GM12878 (cell line): ENCODE data around the gene FGR. TPM values are rescaled to one million over a fixed set of nuclear protein-coding genes. Genes with fewer than 3 reads are reported as not detected.

ENCODE experiments used
- ATAC-seq: fragments of 200-7000 bp; cut with Tn5 transposase; 3 replicates; pipeline ENCODE4 v1.9.1; 2020; ENCODE audit warnings: mild to moderate bottlenecking, moderate library complexity
- BruUV-seq: library from RNA; stranded (reverse); fragments of 400-500 nt; replicated peaks from 2 replicates; lab custom pipeline; 2021; lab: Mats Ljungman, UMichigan
- CTCF ChIA-PET: fragments of 300-600 bp; sonication (Branson Sonifier 250); formaldehyde crosslinking; extraction: SDS; loops from one replicate; lab custom pipeline; 2021; ENCODE audit warnings: inconsistent platforms; lab: Yijun Ruan, JAX
- POLR2A ChIA-PET: fragments of 350-600 bp; formaldehyde crosslinking; extraction: SDS; loops from one replicate; lab custom pipeline; 2021; ENCODE audit warnings: inconsistent platforms; lab: Charles Lee
- RAD21 ChIA-PET: fragments of 300-600 bp; sonication (Branson Sonifier 250); formaldehyde crosslinking; loops from one replicate; lab custom pipeline; 2023; ENCODE audit warnings: antibody characterized with exemption; ENCODE audit not compliant: unreplicated experiment; lab: Charles Lee
- SMC1A ChIA-PET: fragments of 300-600 bp; sonication (Branson Sonifier 250); formaldehyde crosslinking; loops from one replicate; lab custom pipeline; 2023; ENCODE audit not compliant: unreplicated experiment, uncharacterized antibody; lab: Charles Lee
- DNase-seq: peaks from one replicate; pipeline ENCODE4 v3.0.0-alpha.2; 2011; ENCODE audit warnings: low read depth, low spot score
- FAIRE-seq: peaks from 3 replicates; lab custom pipeline; 2011; peaks lifted over from hg19 to GRCh38; lab: Jason Lieb, UNC
- H2AFZ ChIP-seq: 2 replicates; pipeline ENCODE4 v1.6.0; 2011; ENCODE audit warnings: low read depth, low read length, control low read depth; ENCODE audit not compliant: control insufficient read depth
- H3K27ac ChIP-seq: 2 replicates; pipeline ENCODE4 v1.5.1; 2011; ENCODE audit warnings: control low read depth; ENCODE audit not compliant: control insufficient read depth, insufficient read depth
- H3K27me3 ChIP-seq, 2 experiments: replicated peaks in 1 of 2; 2 replicates each; pipeline versions ENCODE4 v1.6.0 to v1.6.1; 2011; ENCODE audit warnings: low read length in 1 of 2; ENCODE audit not compliant: control insufficient read depth in 2 of 2, insufficient read depth in 2 of 2
- H3K36me3 ChIP-seq, 2 experiments: 2 replicates each; pipeline ENCODE4 v1.5.1; 2011; ENCODE audit warnings: low read length in 1 of 2; ENCODE audit not compliant: control insufficient read depth in 2 of 2, insufficient read depth in 2 of 2
- H3K4me1 ChIP-seq: 2 replicates; pipeline ENCODE4 v1.6.1; 2011; ENCODE audit warnings: mild to moderate bottlenecking, low read length, moderate library complexity, mixed read lengths; ENCODE audit not compliant: control insufficient read depth, insufficient read depth
- H3K4me2 ChIP-seq: 2 replicates; pipeline ENCODE4 v1.6.0; 2011; ENCODE audit warnings: control low read depth; ENCODE audit not compliant: control insufficient read depth, insufficient read depth
- H3K4me3 ChIP-seq: fragments of 200-600 bp; sonication (generic); 2 replicates; pipeline ENCODE4 v1.5.1; 2016
- H3K79me2 ChIP-seq: 2 replicates; pipeline ENCODE4 v1.6.0; 2011; ENCODE audit warnings: low read length; ENCODE audit not compliant: control insufficient read depth, insufficient read depth
- H3K9ac ChIP-seq: 2 replicates; pipeline ENCODE4 v1.8.0; 2011; ENCODE audit warnings: low read length, control low read depth, mixed read lengths; ENCODE audit not compliant: control insufficient read depth, insufficient read depth
- H3K9me3 ChIP-seq: replicated peaks from 3 replicates; pipeline ENCODE4 v1.5.1; 2011; ENCODE audit warnings: mild to moderate bottlenecking, low read length; ENCODE audit not compliant: control insufficient read depth, insufficient read depth
- H4K20me1 ChIP-seq: 2 replicates; pipeline ENCODE4 v1.6.0; 2011; ENCODE audit not compliant: control insufficient read depth, insufficient read depth
- BACH1 ChIP-seq: fragments of 450-650 bp; IDR thresholded peaks from 2 replicates; pipeline ENCODE4 v1.6.1; 2017; ENCODE audit warnings: mild to moderate bottlenecking, borderline replicate concordance
- BCL11A ChIP-seq: IDR thresholded peaks from 2 replicates; pipeline ENCODE4 v1.6.1; 2011; ENCODE audit warnings: low read depth, low read length
- BHLHE40 ChIP-seq, 2 experiments: fragments of 450-650 bp in 1 of 2; IDR thresholded peaks; 2 replicates each; pipeline ENCODE4 v1.6.1; 2011 to 2017; ENCODE audit warnings: low read depth in 2 of 2, borderline replicate concordance in 1 of 2, improper control_type of control experiment in 1 of 2, low read length in 1 of 2, mild to moderate bottlenecking in 1 of 2
- CBX3 ChIP-seq: fragments of 200-600 bp; sonication (generic); IDR thresholded peaks from 2 replicates; pipeline ENCODE4 v1.6.1; 2016; ENCODE audit warnings: low read depth, borderline replicate concordance
- CEBPB ChIP-seq, 2 experiments: fragments of 150-350 bp in 1 of 2; IDR thresholded peaks; 2 replicates each; pipeline ENCODE4 v1.6.1; 2012 to 2014; ENCODE audit warnings: low read depth in 2 of 2, low read length in 2 of 2, borderline replicate concordance in 1 of 2, inconsistent platforms in 1 of 2
- CHD4 ChIP-seq: fragments of 200-600 bp; sonication (generic); IDR thresholded peaks from 2 replicates; pipeline ENCODE4 v1.6.1; 2016; ENCODE audit warnings: mild to moderate bottlenecking
- E4F1 ChIP-seq: fragments of 450-650 bp; IDR thresholded peaks from 2 replicates; pipeline ENCODE4 v1.6.1; 2018; ENCODE audit warnings: borderline replicate concordance, mild to moderate bottlenecking; ENCODE audit not compliant: partially characterized antibody
- LARP7 ChIP-seq: fragments of 450-650 bp; IDR thresholded peaks from 2 replicates; pipeline ENCODE4 v1.6.1; 2017; ENCODE audit warnings: mild to moderate bottlenecking
- SMAD1 ChIP-seq: fragments of 450-650 bp; IDR thresholded peaks from 2 replicates; pipeline ENCODE4 v1.6.1; 2018; ENCODE audit warnings: mild to moderate bottlenecking, low read depth; ENCODE audit not compliant: partially characterized antibody
- SREBF1 ChIP-seq: IDR thresholded peaks from 2 replicates; pipeline ENCODE4 v1.6.1; 2012; ENCODE audit warnings: mild to moderate bottlenecking, low read length
- SUPT20H ChIP-seq: IDR thresholded peaks from 2 replicates; pipeline ENCODE4 v1.6.1; 2011; ENCODE audit warnings: low read depth, mild to moderate bottlenecking, low read length, moderate library complexity, borderline replicate concordance; ENCODE audit not compliant: control insufficient read depth
- USF1 ChIP-seq: IDR thresholded peaks from 2 replicates; pipeline ENCODE4 v1.6.1; 2011; ENCODE audit warnings: borderline replicate concordance, low read depth, mild to moderate bottlenecking, moderate library complexity, mixed read lengths, low read length; ENCODE audit not compliant: insufficient read depth; ENCODE audit errors: extremely low read length
- ZSCAN29 ChIP-seq: fragments of 450-650 bp; IDR thresholded peaks from 2 replicates; pipeline ENCODE4 v1.6.1; 2017; ENCODE audit warnings: mild to moderate bottlenecking, moderate library complexity
- WGBS: methylation state at CpG from one replicate; pipeline ENCODE4 v1.1.6; 2016; ENCODE audit warnings: low lambda C conversion rate; ENCODE audit not compliant: insufficient replicate concordance, insufficient coverage; ENCODE audit errors: missing lambda C conversion rate; 5-methylcytosine and 5-hydroxymethylcytosine counted together
- in situ Hi-C: fragments of 300-500 bp; cut with MboI; formaldehyde crosslinking; loops from 9 replicates; pipeline ENCODE4 v1.14.3; 2018; ENCODE audit warnings: mixed read lengths
- intact Hi-C: fragments of 100-400 bp; cut with micrococcal nuclease; formaldehyde crosslinking; loops from one replicate; pipeline ENCODE4 v1.14.2; 2022; ENCODE audit not compliant: unreplicated experiment
- polyA plus RNA-seq, 11 experiments: library from polyadenylated mRNA; depleted of rRNA in 4 of 11; unstranded in 6 of 11; stranded (reverse) in 5 of 11; fragments of >200 nt; fragmentation: Nextera tagmentation in 4 of 11; fragmentation: Illumina TruSeq in 1 of 11; extraction: Ambion mirVana in 4 of 11; extraction: Trizol in 1 of 11; gene quantifications; 1 replicate in 1 of 11; 2 replicates in 10 of 11; pipeline versions ENCODE4 v1.2.1 to v1.2.3, GENCODE V29; 2011 to 2016; ENCODE audit warnings: inconsistent platforms in 2 of 11, missing spikeins in 2 of 11, low read depth in 1 of 11
- total RNA-seq, 4 experiments: library from RNA; depleted of rRNA in 3 of 4; stranded (reverse); fragments of >200 nt in 3 of 4; fragmentation: Illumina TruSeq in 1 of 4; extraction: Trizol in 1 of 4; gene quantifications; 2 replicates each; pipeline versions ENCODE4 v1.2.1 to v1.2.3, GENCODE V29; 2013 to 2021

FGR gene
- total and polyA plus RNA-seq, 10 of the 15 experiments (the other 5 are each of a cell fraction or from before 2014, with no cell fraction given): 10.9 to 193 (median 74.7) TPM

GRCh38 chr1:27599605-27600497 is 35.1 kb downstream of the FGR start:
- ATAC-seq (no peak), DNase-seq (no peak), FAIRE-seq (no peak)
- Histone ChIP-seq H3K4me3 (no peak overlapping the region), H3K36me3 (no peaks in the 10 kb centered on the region; a peak in 2 of 4 replicates), H3K4me2 (peak overlapping the region; percentile 44; the same call in 1 of the 2 replicates), H3K9me3 (no peaks in the 10 kb centered on the region), H3K9ac (no peak overlapping the region), H2AFZ (no peak overlapping the region), H3K4me1 (peaks cover 52% of the 10 kb centered on the region), H3K27ac (no peak overlapping the region), H3K79me2 (peaks cover 1% of the 10 kb centered on the region), H4K20me1 (0 out of 2 replicates have a peak, but pooled peaks cover 3% of the 10 kb centered on the region), H3K27me3 (no peaks in the 10 kb centered on the region)
- intact Hi-C loops (loop anchor here (10.0 kb wide), 1 partner anchor 115 kb away; no protein-coding TSS in a partner anchor), in situ Hi-C loops (no loop called here)
- ChIA-PET POLR2A (interaction anchor here (0.5 to 1.6 kb wide), 7 partner anchors 12 to 183 kb away, joined by 3 to 8 read pairs (median 4); no protein-coding TSS in a partner anchor), RAD21 (interaction anchor here (0.6 to 11.0 kb wide), 11 partner anchors 26 to 299 kb away, joined by 3 to 181 read pairs (median 6); no protein-coding TSS in a partner anchor), CTCF (interaction anchor here (0.5 to 10.4 kb wide), 18 partner anchors 8 to 1147 kb away, joined by 3 to 155 read pairs (median 5); no protein-coding TSS in a partner anchor), SMC1A (interaction anchor here (0.8 to 4.0 kb wide), 18 partner anchors 8 to 302 kb away, joined by 3 to 42 read pairs (median 4); no protein-coding TSS in a partner anchor)
- WGBS: 34% methylated on average over 9 of the region's 9 CpGs
- no TSS peak for BruUV-seq
- TF ChIP-seq CEBPB (IDR thresholded peaks at IDR 0.05; ENCODE audit: borderline replicate concordance in 1 of 2, low read depth in 2 of 2, low read length in 2 of 2) (no peak), ZSCAN29 (no peak), CHD4 (no peak), BACH1 (no peak), LARP7 (no peak), SUPT20H (no peak), SMAD1 (no peak), E4F1 (no peak), BCL11A (no peak), BHLHE40 (IDR thresholded peaks at IDR 0.05; ENCODE audit: borderline replicate concordance in 1 of 2, low read depth in 2 of 2, low read length in 1 of 2) (no peak), USF1 (no peak), SREBF1 (no peak), CBX3 (no peak)
